K562 (cell line): ENCODE data around the gene SRM. TPM values are rescaled to one million over a fixed set of nuclear protein-coding genes. Genes with fewer than 3 reads are reported as not detected.
A peak's percentile ranks its signal among the peaks of the same experiment; 100 is the strongest.

Experiments
- ARID4B ChIP-seq: sonication (generic); formaldehyde crosslinking; IDR thresholded peaks from 2 replicates; pipeline ENCODE4 v1.8.0; 2022; ENCODE audit warnings: mild to moderate bottlenecking, missing genetic modification reagents
- ARNT ChIP-seq, 2 experiments: fragments of 450-650 bp; IDR thresholded peaks; 2 replicates each; pipeline ENCODE4 v1.6.1; 2016; ENCODE audit warnings: mild to moderate bottlenecking in 1 of 2
- ATF2 ChIP-seq: sonication (generic); formaldehyde crosslinking; IDR thresholded peaks from 2 replicates; pipeline ENCODE4 v1.8.1; 2022; ENCODE audit warnings: missing genetic modification reagents
- CCAR2 ChIP-seq: fragments of 200-400 bp; formaldehyde crosslinking; IDR thresholded peaks from 2 replicates; pipeline ENCODE4 v1.6.1; 2017; ENCODE audit warnings: mild to moderate bottlenecking, low read depth, low read length
- ETV1 ChIP-seq: fragments of 450-650 bp; conservative IDR thresholded peaks from 2 replicates; pipeline ENCODE4 v1.6.1; 2016; ENCODE audit warnings: missing genetic modification characterization, control low read depth, low read depth, missing compliant biosample characterization
- HMG20A ChIP-seq: fragments of 450-650 bp; formaldehyde crosslinking; conservative IDR thresholded peaks from 2 replicates; pipeline ENCODE4 v1.4.0; 2020; ENCODE audit warnings: mild to moderate bottlenecking, mixed read lengths
- IFI16 ChIP-seq: fragments of 250-450 bp; sonication (Bioruptor Pico); IDR thresholded peaks from 2 replicates; pipeline ENCODE4 v2.1.2; 2022; ENCODE audit warnings: mild to moderate bottlenecking, inconsistent platforms
- KDM2B ChIP-seq: fragments of 250-450 bp; sonication (Bioruptor Pico); IDR thresholded peaks from 2 replicates; pipeline ENCODE4 v1.8.0; 2021; ENCODE audit warnings: mild to moderate bottlenecking, moderate library complexity
- MEF2D ChIP-seq: conservative IDR thresholded peaks from 2 replicates; pipeline ENCODE4 v1.6.1; 2016; ENCODE audit warnings: low read depth, missing genetic modification characterization, missing compliant biosample characterization
- NCOA6 ChIP-seq: fragments of 450-650 bp; IDR thresholded peaks from 2 replicates; pipeline ENCODE4 v1.6.1; 2017; ENCODE audit warnings: mild to moderate bottlenecking
- NEUROD1 ChIP-seq: fragments of 150-350 bp; IDR thresholded peaks from 2 replicates; pipeline ENCODE4 v1.6.1; 2014; ENCODE audit warnings: borderline replicate concordance, low read length, low read depth; ENCODE audit not compliant: partially characterized antibody
- PATZ1 ChIP-seq: fragments of 250-450 bp; sonication (Bioruptor Pico); IDR thresholded peaks from 2 replicates; pipeline ENCODE4 v1.5.0; 2020; ENCODE audit warnings: mild to moderate bottlenecking, borderline replicate concordance
- PHF8 ChIP-seq: fragments of 200-600 bp; sonication (generic); IDR thresholded peaks from 2 replicates; pipeline ENCODE4 v1.6.1; 2012; ENCODE audit warnings: mixed run types, mild to moderate bottlenecking, inconsistent platforms, low read length, moderate library complexity, borderline replicate concordance
- PML ChIP-seq: IDR thresholded peaks from 2 replicates; pipeline ENCODE4 v1.6.1; 2012; ENCODE audit warnings: low read length, inconsistent platforms
- PYGO2 ChIP-seq: fragments of 450-650 bp; IDR thresholded peaks from 2 replicates; pipeline ENCODE4 v1.6.1; 2016; ENCODE audit warnings: mild to moderate bottlenecking, missing genetic modification characterization, moderate library complexity, missing compliant biosample characterization
- RBFOX2 ChIP-seq: fragments of 200-400 bp; formaldehyde crosslinking; IDR thresholded peaks from 2 replicates; pipeline ENCODE4 v1.6.1; 2017; ENCODE audit warnings: low read depth, mild to moderate bottlenecking, low read length, moderate library complexity
- SAP30 ChIP-seq: fragments of 200-600 bp; sonication (generic); IDR thresholded peaks from 2 replicates; pipeline ENCODE4 v1.6.1; 2012; ENCODE audit warnings: borderline replicate concordance, low read depth, mild to moderate bottlenecking, moderate library complexity, low read length, control low read depth, inconsistent platforms; ENCODE audit not compliant: insufficient read depth, poor library complexity, severe bottlenecking
- SETDB1 ChIP-seq: IDR thresholded peaks from one replicate; pipeline ENCODE4 v1.6.1; 2012; ENCODE audit warnings: low read length, control low read depth, inconsistent platforms
- ZNF384 ChIP-seq: IDR thresholded peaks from 2 replicates; pipeline ENCODE4 v1.6.1; 2012; ENCODE audit warnings: low read depth, low read length, improper control_type of control experiment
- ZNF699 ChIP-seq: fragments of 250-450 bp; sonication (Bioruptor Pico); IDR thresholded peaks from 2 replicates; pipeline ENCODE4 v1.8.0; 2021; ENCODE audit warnings: mild to moderate bottlenecking, moderate library complexity; ENCODE audit not compliant: insufficient replicate concordance
- polyA plus RNA-seq, 8 experiments: library from polyadenylated mRNA; depleted of rRNA in 4 of 8; stranded (reverse) in 5 of 8; unstranded in 3 of 8; fragments of >200 nt; fragmentation: Nextera tagmentation in 2 of 8; fragmentation: Illumina TruSeq in 1 of 8; extraction: Ambion mirVana in 2 of 8; extraction: Trizol in 1 of 8; gene quantifications; 2 replicates each; pipeline versions ENCODE4 v1.2.1 to v1.2.3, GENCODE V29; 2011 to 2014; ENCODE audit warnings: inconsistent platforms in 1 of 8, missing spikeins in 1 of 8
- total RNA-seq, 7 experiments: library from RNA; depleted of rRNA in 6 of 7; stranded (reverse); fragments of >200 nt in 6 of 7; fragmentation: Illumina TruSeq in 2 of 7; extraction: Trizol in 2 of 7; gene quantifications; 2 replicates each; pipeline versions ENCODE4 v1.2.1 to v1.2.3, GENCODE V29; 2011 to 2021; ENCODE audit warnings: low replicate concordance in 1 of 7

SRM gene
- total and polyA plus RNA-seq, 9 of the 15 experiments (the other 6 are each of a cell fraction or from before 2014, with no cell fraction given) = 23.9 to 373 (median 82.5) TPM

GRCh38 chr1:11059155-11059967 is 457 bp downstream of the SRM start (continued):
- TF ChIP-seq ARID4B (CRISPR knock-in tag) (peak; percentile 36; the same call in 1 of the 2 replicates), MEF2D (no peak), ZNF384 (no peak), ETV1 (tag) (no peak), PATZ1 (CRISPR knock-in tag) (no peak), ATF2 (CRISPR knock-in tag) (no peak), SETDB1 (no peak), ARNT (IDR thresholded peaks at IDR 0.05) (no peak), PHF8 (peak; percentile 77; the same call in 1 of the 2 replicates), KDM2B (CRISPR knock-in tag) (no peak), ZNF699 (no peak), SAP30 (peak; percentile 92), CCAR2 (no peak), PYGO2 (tag) (no peak), IFI16 (CRISPR knock-in tag) (no peak), NEUROD1 (no peak), NCOA6 (peak; percentile 49; the same call in 1 of the 2 replicates), PML (0 out of 2 replicates have a peak, but pooled peaks have one; percentile 37), HMG20A (no peak), RBFOX2 (peak; percentile 72)
